Right lobe of liver (tissue), 4 donors: ENCODE results near the gene HOXB4.

Experiments used
- CTCF ChIP-seq, 4 donors: fragments of 200-600 bp in 3 of 4; fragments of 450-650 bp in 1 of 4; IDR thresholded peaks; one replicate each; pipeline versions ENCODE4 v1.5.1 to v1.8.0; 2016 to 2022; ENCODE audit warnings: antibody characterized with exemption in 4 of 4, mild to moderate bottlenecking in 2 of 4
- POLR2A ChIP-seq: fragments of 450-650 bp; IDR thresholded peaks from one replicate; pipeline ENCODE4 v1.6.1; 2017; ENCODE audit warnings: antibody characterized with exemption, mild to moderate bottlenecking
- donor health status: DM: no; HTN: no; CAD: no.
- donor health status: DM: no; HTN: no; CAD: no.
- donor health status: DM: no; HTN: yes; CAD: no.

DNA sequence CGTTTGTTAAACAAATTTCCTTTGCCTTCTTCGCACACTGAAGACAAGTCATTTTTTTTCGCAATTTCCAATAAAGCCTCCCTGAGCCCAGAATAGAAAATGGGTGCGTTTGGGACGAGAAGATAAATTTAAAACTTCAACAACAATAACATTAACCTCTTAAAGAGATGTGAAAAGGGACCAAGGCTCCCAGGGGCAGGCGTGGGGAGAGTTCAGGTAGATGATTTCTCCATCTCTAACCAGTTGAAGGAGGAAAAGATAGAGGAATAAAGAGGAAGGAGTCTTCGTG lies 1.3 kb upstream of the HOXB4 start:
- TF ChIP-seq CTCF (IDR thresholded peaks at IDR 0.05) (no peak), POLR2A (no peak)
